A549 (cell line): ENCODE data around the gene SERPINB8. TPM values are rescaled to one million over a fixed set of nuclear protein-coding genes. Genes with fewer than 3 reads are reported as not detected.

Experiments used
- ATAC-seq, 2 experiments: fragments of 200-7000 bp in 1 of 2; fragments of >200 bp in 1 of 2; cut with Nextera tagmentation in 1 of 2; cut with Tn5 transposase in 1 of 2; 3 replicates each; pipeline versions ENCODE4 v1.8.0 to v1.9.1; 2018 to 2020; ENCODE audit warnings: mild to moderate bottlenecking in 1 of 2, moderate library complexity in 1 of 2
- CTCF ChIA-PET: fragments of 300-600 bp; sonication (Branson Sonifier 250); formaldehyde crosslinking; extraction: SDS; loops from one replicate; lab custom pipeline; 2021; ENCODE audit warnings: antibody characterized with exemption, inconsistent platforms; lab: Yijun Ruan, JAX
- POLR2A ChIA-PET: fragments of 350-600 bp; formaldehyde crosslinking; extraction: SDS; loops from one replicate; lab custom pipeline; 2021; ENCODE audit warnings: antibody characterized with exemption, inconsistent platforms; lab: Yijun Ruan, JAX
- DNase-seq, 2 experiments: peaks; one replicate each; pipeline versions ENCODE4 v3.0.0 to v3.0.0-alpha.2; 2011 to 2016; ENCODE audit warnings: low read depth in 1 of 2, low spot score in 1 of 2
- FAIRE-seq: peaks from 2 replicates; lab custom pipeline; 2011; peaks lifted over from hg19 to GRCh38; lab: Jason Lieb, UNC
- H3K27ac ChIP-seq, 2 experiments: fragments of >200 bp; sonication (Bioruptor Twin); formaldehyde crosslinking; 3 replicates each; pipeline ENCODE4 v1.5.1; 2016 to 2017
- H3K4me1 ChIP-seq: fragments of >200 bp; sonication (Bioruptor Twin); formaldehyde crosslinking; 3 replicates; pipeline ENCODE4 v1.6.1; 2016
- H3K4me2 ChIP-seq: fragments of >200 bp; sonication (Bioruptor Twin); formaldehyde crosslinking; 3 replicates; pipeline ENCODE4 v1.6.1; 2016
- H3K4me3 ChIP-seq: fragments of >200 bp; sonication (Bioruptor Twin); formaldehyde crosslinking; 3 replicates; pipeline ENCODE4 v1.5.1; 2016
- H3K9me3 ChIP-seq: fragments of >200 bp; sonication (Bioruptor Twin); formaldehyde crosslinking; 3 replicates; pipeline ENCODE4 v1.6.1; 2016
- CBX2 ChIP-seq: fragments of 200-600 bp; sonication (generic); IDR thresholded peaks from 2 replicates; pipeline ENCODE4 v1.6.1; 2016; ENCODE audit warnings: low read depth, mild to moderate bottlenecking, borderline replicate concordance
- CEBPB ChIP-seq, 2 experiments: fragments of >200 bp in 1 of 2; sonication (Bioruptor Twin) in 1 of 2; formaldehyde crosslinking in 1 of 2; IDR thresholded peaks; 2 replicates each; pipeline ENCODE4 v1.6.1; 2012 to 2016
- CHD2 ChIP-seq: fragments of 150-350 bp; IDR thresholded peaks from 2 replicates; pipeline ENCODE4 v1.6.1; 2014; ENCODE audit warnings: low read length; ENCODE audit not compliant: partially characterized antibody
- EHF ChIP-seq: fragments of 250-450 bp; sonication (Bioruptor Pico); IDR thresholded peaks from 2 replicates; pipeline ENCODE4 v1.5.0; 2020; ENCODE audit warnings: mild to moderate bottlenecking
- EHMT2 ChIP-seq: fragments of 200-600 bp; sonication (generic); IDR thresholded peaks from 2 replicates; pipeline ENCODE4 v1.6.1; 2016; ENCODE audit warnings: antibody characterized with exemption, low read depth, mild to moderate bottlenecking, moderate library complexity
- FOSB ChIP-seq: fragments of 250-450 bp; sonication (Bioruptor Pico); IDR thresholded peaks from 2 replicates; pipeline ENCODE4 v1.5.0; 2020; ENCODE audit warnings: mild to moderate bottlenecking, moderate library complexity
- FOSL2 ChIP-seq, 2 experiments: fragments of 450-650 bp in 1 of 2; fragments of >200 bp in 1 of 2; sonication (Bioruptor Twin) in 1 of 2; formaldehyde crosslinking; IDR thresholded peaks; 2 replicates each; pipeline versions ENCODE4 v1.5.0 to v1.6.1; 2016 to 2020; ENCODE audit warnings: mild to moderate bottlenecking in 1 of 2, moderate library complexity in 1 of 2
- GATA3 ChIP-seq: IDR thresholded peaks from 2 replicates; pipeline ENCODE4 v1.6.1; 2012; ENCODE audit warnings: borderline replicate concordance
- HEYL ChIP-seq: fragments of 250-450 bp; sonication (Bioruptor Pico); IDR thresholded peaks from 2 replicates; pipeline ENCODE4 v1.8.0; 2021; ENCODE audit warnings: mild to moderate bottlenecking, moderate library complexity
- HOXA7 ChIP-seq: fragments of 250-450 bp; sonication (Bioruptor Pico); IDR thresholded peaks from 2 replicates; pipeline ENCODE4 v1.5.0; 2020; ENCODE audit warnings: mild to moderate bottlenecking, moderate library complexity
- KDM1A ChIP-seq: fragments of 200-600 bp; sonication (generic); IDR thresholded peaks from 2 replicates; pipeline ENCODE4 v1.6.1; 2016; ENCODE audit warnings: low read depth, mild to moderate bottlenecking
- MAZ ChIP-seq: fragments of 150-350 bp; IDR thresholded peaks from 2 replicates; pipeline ENCODE4 v1.6.1; 2014; ENCODE audit warnings: antibody characterized with exemption, low read depth, low read length, borderline replicate concordance
- MYC ChIP-seq: IDR thresholded peaks from 2 replicates; pipeline ENCODE4 v1.6.1; 2012; ENCODE audit warnings: mild to moderate bottlenecking, inconsistent platforms, low read length, improper control_type of control experiment, borderline replicate concordance
- NPAS2 ChIP-seq: fragments of 250-450 bp; sonication (Bioruptor Pico); IDR thresholded peaks from 2 replicates; pipeline ENCODE4 v1.8.0; 2022; ENCODE audit warnings: mild to moderate bottlenecking, moderate library complexity, borderline replicate concordance
- NR3C1 ChIP-seq: fragments of >200 bp; sonication (Bioruptor Twin); formaldehyde crosslinking; IDR thresholded peaks from 3 replicates; pipeline ENCODE4 v1.6.1; 2017
- POLR2AphosphoS2 ChIP-seq: conservative IDR thresholded peaks from 2 replicates; pipeline ENCODE4 v1.6.1; 2012; ENCODE audit warnings: low read length, improper control_type of control experiment, inconsistent platforms
- RARB ChIP-seq: fragments of 250-450 bp; sonication (Bioruptor Pico); IDR thresholded peaks from 2 replicates; pipeline ENCODE4 v1.8.0; 2021; ENCODE audit warnings: mild to moderate bottlenecking, moderate library complexity
- RCOR1 ChIP-seq: fragments of 150-350 bp; IDR thresholded peaks from 2 replicates; pipeline ENCODE4 v1.6.1; 2014; ENCODE audit warnings: antibody characterized with exemption, low read length, low read depth
- RNF2 ChIP-seq: fragments of 200-600 bp; sonication (generic); IDR thresholded peaks from 2 replicates; pipeline ENCODE4 v1.6.1; 2016; ENCODE audit warnings: low read depth, mild to moderate bottlenecking, antibody characterized with exemption, moderate library complexity, borderline replicate concordance
- SMC3 ChIP-seq: fragments of >200 bp; sonication (Bioruptor Twin); formaldehyde crosslinking; IDR thresholded peaks from 3 replicates; pipeline ENCODE4 v1.6.1; 2018; ENCODE audit warnings: inconsistent platforms
- TFCP2L1 ChIP-seq: fragments of 250-450 bp; sonication (Bioruptor Pico); IDR thresholded peaks from 2 replicates; pipeline ENCODE4 v1.5.0; 2021; ENCODE audit warnings: mild to moderate bottlenecking
- TP53 ChIP-seq: fragments of 250-450 bp; sonication (Bioruptor Pico); IDR thresholded peaks from 2 replicates; pipeline ENCODE4 v1.5.0; 2021; ENCODE audit warnings: mild to moderate bottlenecking, moderate library complexity
- ZFP36 ChIP-seq: fragments of 450-650 bp; IDR thresholded peaks from 2 replicates; pipeline ENCODE4 v1.6.1; 2014; ENCODE audit warnings: borderline replicate concordance; ENCODE audit not compliant: partially characterized antibody
- whole genome bisulfite sequencing: methylation state at CpG from one replicate; pipeline ENCODE4 v1.1.6; 2017; ENCODE audit errors: missing lambda C conversion rate; 5-methylcytosine and 5-hydroxymethylcytosine counted together
- polyA plus RNA-seq, 4 experiments: library from polyadenylated mRNA; depleted of rRNA in 3 of 4; stranded (reverse); fragments of >200 nt; fragmentation: RNase III in 1 of 4; extraction: RNeasy Plus Mini Kit Qiagen cat#74134 plus additional on column Dnase treatment in 1 of 4; gene quantifications; 2 replicates in 3 of 4; 3 replicates in 1 of 4; pipeline ENCODE4 v1.2.3, GENCODE V29; 2011 to 2017
- TF ChIP-seq, protein P1 (sequence below): fragments of 450-650 bp; IDR thresholded peaks from 2 replicates; pipeline ENCODE4 v1.6.1; 2014; ENCODE audit warnings: antibody characterized with exemption
- TF ChIP-seq, protein P2 (sequence below): fragments of >200 bp; sonication (Bioruptor Twin); formaldehyde crosslinking; IDR thresholded peaks from 3 replicates; pipeline ENCODE4 v1.5.1; 2016
- TF ChIP-seq, protein P3 (sequence below): fragments of 250-450 bp; sonication (Bioruptor Pico); IDR thresholded peaks from 2 replicates; pipeline ENCODE4 v1.5.0; 2021; ENCODE audit warnings: mild to moderate bottlenecking, moderate library complexity, borderline replicate concordance
- TF ChIP-seq, protein P4 (sequence below): IDR thresholded peaks from 2 replicates; pipeline ENCODE4 v1.6.1; 2012; ENCODE audit warnings: low read depth, borderline replicate concordance

Gene SERPINB8
- polyA plus RNA-seq, 2 of the 4 experiments (the other 2 are of a cell fraction) = 3.5 to 8.6 TPM

DNA sequence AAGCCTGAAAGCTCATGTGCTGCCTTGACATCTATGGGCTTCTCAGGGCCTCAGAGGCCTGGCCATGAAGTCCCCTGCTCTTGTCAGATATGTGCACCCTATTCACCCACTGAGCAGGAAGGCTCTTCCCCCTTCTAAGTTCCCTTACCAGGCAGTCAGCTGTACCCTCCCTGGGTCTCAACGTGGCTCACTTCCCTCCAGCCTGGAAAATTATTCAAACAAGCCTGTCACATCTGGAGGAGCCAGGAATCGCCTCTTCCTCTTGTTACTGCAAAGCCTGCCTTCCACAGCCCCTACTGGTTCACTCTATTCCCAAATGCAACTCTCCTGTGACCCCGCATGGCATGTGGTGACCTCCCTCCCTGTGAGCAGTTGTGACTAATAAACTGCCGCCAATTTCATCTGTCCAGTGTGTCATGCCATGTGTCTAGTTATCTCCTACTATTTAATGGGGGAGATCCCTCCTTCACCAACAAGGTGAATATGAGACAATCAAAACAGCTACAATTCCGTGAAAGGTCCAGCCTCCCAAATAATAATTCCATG is 8.4 kb upstream of the SERPINB8 start:
- no peak overlapping the region for H3K4me3 ChIP-seq
- no peak for TF ChIP-seq CEBPB (IDR thresholded peaks at IDR 0.05)
- TF ChIP-seq, protein P1, sequence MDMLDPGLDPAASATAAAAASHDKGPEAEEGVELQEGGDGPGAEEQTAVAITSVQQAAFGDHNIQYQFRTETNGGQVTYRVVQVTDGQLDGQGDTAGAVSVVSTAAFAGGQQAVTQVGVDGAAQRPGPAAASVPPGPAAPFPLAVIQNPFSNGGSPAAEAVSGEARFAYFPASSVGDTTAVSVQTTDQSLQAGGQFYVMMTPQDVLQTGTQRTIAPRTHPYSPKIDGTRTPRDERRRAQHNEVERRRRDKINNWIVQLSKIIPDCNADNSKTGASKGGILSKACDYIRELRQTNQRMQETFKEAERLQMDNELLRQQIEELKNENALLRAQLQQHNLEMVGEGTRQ = no peak
- no peak for TF ChIP-seq RARB (CRISPR knock-in tag)
- no peak for TF ChIP-seq HEYL
- no peak for TF ChIP-seq TFCP2L1 (CRISPR knock-in tag)
- no peak for TF ChIP-seq ZFP36
- no peak for TF ChIP-seq FOSB
- TF ChIP-seq, protein P2, sequence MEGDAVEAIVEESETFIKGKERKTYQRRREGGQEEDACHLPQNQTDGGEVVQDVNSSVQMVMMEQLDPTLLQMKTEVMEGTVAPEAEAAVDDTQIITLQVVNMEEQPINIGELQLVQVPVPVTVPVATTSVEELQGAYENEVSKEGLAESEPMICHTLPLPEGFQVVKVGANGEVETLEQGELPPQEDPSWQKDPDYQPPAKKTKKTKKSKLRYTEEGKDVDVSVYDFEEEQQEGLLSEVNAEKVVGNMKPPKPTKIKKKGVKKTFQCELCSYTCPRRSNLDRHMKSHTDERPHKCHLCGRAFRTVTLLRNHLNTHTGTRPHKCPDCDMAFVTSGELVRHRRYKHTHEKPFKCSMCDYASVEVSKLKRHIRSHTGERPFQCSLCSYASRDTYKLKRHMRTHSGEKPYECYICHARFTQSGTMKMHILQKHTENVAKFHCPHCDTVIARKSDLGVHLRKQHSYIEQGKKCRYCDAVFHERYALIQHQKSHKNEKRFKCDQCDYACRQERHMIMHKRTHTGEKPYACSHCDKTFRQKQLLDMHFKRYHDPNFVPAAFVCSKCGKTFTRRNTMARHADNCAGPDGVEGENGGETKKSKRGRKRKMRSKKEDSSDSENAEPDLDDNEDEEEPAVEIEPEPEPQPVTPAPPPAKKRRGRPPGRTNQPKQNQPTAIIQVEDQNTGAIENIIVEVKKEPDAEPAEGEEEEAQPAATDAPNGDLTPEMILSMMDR = no peak
- no peak for TF ChIP-seq CBX2
- no peak for TF ChIP-seq NPAS2 (CRISPR knock-in tag)
- ATAC-seq = no peak
- CTCF ChIA-PET = interaction anchor here (1.2 to 3.0 kb wide), 2 partner anchors 18 to 33 kb away, joined by 3 to 22 read pairs; no protein-coding TSS in a partner anchor
- no peak for DNase-seq
- POLR2A ChIA-PET = interaction anchor here (1.0 kb wide), 1 partner anchor 9 kb away, joined by 4 read pairs; no protein-coding TSS in a partner anchor
- no peaks in the 10 kb centered on the region for H3K9me3 ChIP-seq
- no peak overlapping the region for H3K4me2 ChIP-seq
- FAIRE-seq = no peak
- no peak overlapping the region for H3K27ac ChIP-seq
- WGBS = 18% methylated on average over 5 of the region's 5 CpGs
- no peaks in the 10 kb centered on the region for H3K4me1 ChIP-seq

DNA sequence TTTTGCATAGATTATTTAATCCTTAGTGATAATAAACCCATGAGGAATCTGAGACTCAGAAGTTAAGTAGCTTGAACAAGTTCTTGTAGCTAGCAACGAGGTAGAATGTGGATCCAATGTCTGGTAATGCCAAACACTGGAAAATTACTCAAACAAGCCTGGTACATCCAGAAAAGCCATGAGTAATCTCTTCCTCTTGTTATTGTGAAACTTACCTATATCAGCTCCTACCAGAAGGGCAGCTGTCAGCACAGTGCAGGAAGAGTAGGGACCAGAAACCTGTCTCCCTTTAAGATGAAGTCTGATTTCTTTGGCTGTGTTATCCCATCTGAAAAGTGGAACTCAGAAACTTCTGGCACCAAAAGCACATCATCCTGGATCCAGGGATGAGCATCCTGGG is 7.7 kb upstream of the SERPINB8 start:
- ATAC-seq (no peak), DNase-seq (no peak), FAIRE-seq (no peak)
- no peak overlapping the region for H3K4me2 ChIP-seq
- 0% methylated on average over 1 of the region's 1 CpG for WGBS
- ChIA-PET CTCF (interaction anchor here (0.7 to 3.0 kb wide), 6 partner anchors 11 to 32 kb away, joined by 3 to 22 read pairs (median 3); no protein-coding TSS in a partner anchor), POLR2A (interaction anchor here (1.0 kb wide), 1 partner anchor 8 kb away, joined by 4 read pairs; no protein-coding TSS in a partner anchor)
- no peak overlapping the region for H3K27ac ChIP-seq
- H3K9me3 ChIP-seq = no peaks in the 10 kb centered on the region
- H3K4me1 ChIP-seq = no peaks in the 10 kb centered on the region
- TF ChIP-seq SMC3 (no peak), EHMT2 (no peak), CHD2 (no peak), CEBPB (IDR thresholded peaks at IDR 0.05) (no peak), TP53 (CRISPR knock-in tag) (no peak), HOXA7 (CRISPR knock-in tag) (no peak), MYC (no peak), GATA3 (no peak), MAZ (no peak), POLR2AphosphoS2 (no peak), EHF (CRISPR knock-in tag) (no peak), FOSL2 (IDR thresholded peaks at IDR 0.05) (no peak), FOSL2 (CRISPR knock-in tag; IDR thresholded peaks at IDR 0.05) (no peak), RCOR1 (no peak), NR3C1 (no peak), KDM1A (no peak), RNF2 (no peak)
- TF ChIP-seq, protein P3, sequence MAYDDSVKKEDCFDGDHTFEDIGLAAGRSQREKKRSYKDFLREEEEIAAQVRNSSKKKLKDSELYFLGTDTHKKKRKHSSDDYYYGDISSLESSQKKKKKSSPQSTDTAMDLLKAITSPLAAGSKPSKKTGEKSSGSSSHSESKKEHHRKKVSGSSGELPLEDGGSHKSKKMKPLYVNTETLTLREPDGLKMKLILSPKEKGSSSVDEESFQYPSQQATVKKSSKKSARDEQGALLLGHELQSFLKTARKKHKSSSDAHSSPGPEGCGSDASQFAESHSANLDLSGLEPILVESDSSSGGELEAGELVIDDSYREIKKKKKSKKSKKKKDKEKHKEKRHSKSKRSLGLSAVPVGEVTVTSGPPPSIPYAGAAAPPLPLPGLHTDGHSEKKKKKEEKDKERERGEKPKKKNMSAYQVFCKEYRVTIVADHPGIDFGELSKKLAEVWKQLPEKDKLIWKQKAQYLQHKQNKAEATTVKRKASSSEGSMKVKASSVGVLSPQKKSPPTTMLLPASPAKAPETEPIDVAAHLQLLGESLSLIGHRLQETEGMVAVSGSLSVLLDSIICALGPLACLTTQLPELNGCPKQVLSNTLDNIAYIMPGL (CRISPR knock-in tag) = no peak
- TF ChIP-seq, protein P4, sequence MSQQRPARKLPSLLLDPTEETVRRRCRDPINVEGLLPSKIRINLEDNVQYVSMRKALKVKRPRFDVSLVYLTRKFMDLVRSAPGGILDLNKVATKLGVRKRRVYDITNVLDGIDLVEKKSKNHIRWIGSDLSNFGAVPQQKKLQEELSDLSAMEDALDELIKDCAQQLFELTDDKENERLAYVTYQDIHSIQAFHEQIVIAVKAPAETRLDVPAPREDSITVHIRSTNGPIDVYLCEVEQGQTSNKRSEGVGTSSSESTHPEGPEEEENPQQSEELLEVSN = no peak
- TF ChIP-seq, protein P2 = no peak
- H3K4me3 ChIP-seq = no peak overlapping the region
